Heart left ventricle (tissue), 16 donors: ENCODE results near the gene NOP53. TPM values are rescaled to one million over a fixed set of nuclear protein-coding genes. Genes with fewer than 3 reads are reported as not detected.
"Not testable (repeated sequence)": the region's sequence is repeated elsewhere in the genome, so short reads cannot be mapped to it uniquely, and the experiment has no call there.

Source experiments
- ATAC-seq, 4 donors: fragments of 200-7000 bp; cut with Tn5 transposase; one replicate each; pipeline ENCODE4 v1.9.1; 2020 to 2022; ENCODE audit warnings: moderate library complexity in 4 of 4, mild to moderate bottlenecking in 3 of 4, moderate number of reproducible peaks in 1 of 4
- DNase-seq, 5 donors: peaks; one replicate each; pipeline ENCODE4 v3.0.0-alpha.2; 2020
- H3K27ac ChIP-seq, 12 donors: fragments of 200-600 bp; sonication (generic) in 4 of 12; one replicate each; pipeline versions ENCODE4 v1.5.0 to v1.8.0; 2016 to 2022; ENCODE audit warnings: mild to moderate bottlenecking in 2 of 12
- H3K27me3 ChIP-seq, 9 donors: fragments of 200-600 bp; sonication (generic) in 2 of 9; one replicate each; pipeline versions ENCODE4 v1.5.1 to v1.8.0; 2016 to 2022; ENCODE audit warnings: mild to moderate bottlenecking in 3 of 9
- H3K36me3 ChIP-seq, 9 donors: fragments of 200-600 bp; sonication (generic) in 2 of 9; one replicate each; pipeline versions ENCODE4 v1.5.0 to v1.8.0; 2018 to 2022; ENCODE audit warnings: mild to moderate bottlenecking in 2 of 9
- H3K4me1 ChIP-seq, 12 donors: fragments of 200-600 bp; sonication (generic) in 4 of 12; one replicate each; pipeline versions ENCODE4 v1.5.0 to v1.8.0; 2016 to 2022; ENCODE audit warnings: mild to moderate bottlenecking in 3 of 12
- H3K4me3 ChIP-seq, 12 donors: fragments of 200-600 bp; sonication (generic) in 4 of 12; one replicate each; pipeline versions ENCODE4 v1.5.0 to v1.8.0; 2017 to 2022; ENCODE audit warnings: mild to moderate bottlenecking in 9 of 12, moderate library complexity in 4 of 12
- H3K9me3 ChIP-seq, 12 donors: fragments of 200-600 bp; sonication (generic) in 4 of 12; one replicate each; pipeline versions ENCODE4 v1.5.0 to v1.8.0; 2016 to 2022; ENCODE audit warnings: mild to moderate bottlenecking in 1 of 12
- POLR2A ChIP-seq, 2 donors: fragments of 450-650 bp; IDR thresholded peaks; one replicate each; pipeline ENCODE4 v1.6.1; 2017; ENCODE audit warnings: antibody characterized with exemption in 2 of 2, mild to moderate bottlenecking in 2 of 2, moderate library complexity in 2 of 2
- WGBS, 4 donors: extraction: QIAGEN DNeasy Blood & Tissue Kit in 2 of 4; methylation state at CpG; one replicate each; pipeline versions ENCODE4 v1.1.5 to v1.1.7; 2013 to 2018; 5-methylcytosine and 5-hydroxymethylcytosine counted together
- intact Hi-C, 10 donors: fragments of 100-400 bp; cut with DNase I; formaldehyde crosslinking; loops; one replicate each; pipeline versions ENCODE4 v1.11.1 to v1.14.2; 2022
- polyA plus RNA-seq, 2 donors: library from polyadenylated mRNA; stranded (reverse); fragments of 200-250 nt; gene quantifications; one replicate each; pipeline ENCODE4 v1.2.3, GENCODE V29; 2013
- total RNA-seq, 9 donors: library from RNA; depleted of rRNA in 2 of 9; stranded (reverse); fragments of >200 nt in 2 of 9; fragmentation: NEBNext Ultra II Directional in 3 of 9; extraction: Animal tissue kit (Norgen Biotek cat#: 25700) in 3 of 9; gene quantifications; one replicate each; pipeline versions ENCODE4 v1.1.0 to v1.2.4, GENCODE V29; 2016 to 2023
- TF ChIP-seq, protein P1 (sequence below), 12 donors: fragments of 200-600 bp; sonication (generic) in 4 of 12; IDR thresholded peaks; one replicate each; pipeline versions ENCODE4 v1.5.0 to v1.8.0; 2018 to 2022; ENCODE audit warnings: antibody characterized with exemption in 12 of 12, mild to moderate bottlenecking in 5 of 12
- donor health status: ischemic (EF 13 %, LVEDD 7.1; RV severe dilation, severe dysfunction).
- donor health status: healthy with polysubstance abuse.
- donor health status: DM: no; HTN: yes; CAD: no.
- donor health status: DM: no; HTN: no; CAD: no.
- donor health status: ischemic (EF 25% LVEDD 6.9; RV normal size, moderate dysfunction).
- donor health status: ischemic (EF 25% LVEDD 5.7; RV mildly dilated, moderate dysfunction).
- donor health status: healthy.
- donor health status: DM: yes; HTN: yes; CAD: no.
- donor health status: ischemic (EF 35%, LVEDD 5.7; RV mildly dilated, moderate dysfunction).
- donor health status: nonischemic (EF 11% LVEDD 7.7; RV severe dilation, severe dysfunction).
- donor health status: DM: yes; HTN: yes; CAD: no.
- donor health status: PGD.
- donor health status: ischemic (EF 29% LVEDD 5.4; RV normal size, mild dysfunction).
- donor health status: nonischemic (EF 23%, LVEDD 6.1; RV moderate dilation, normal function).

Gene NOP53
- total and polyA plus RNA-seq, 11 donors = 132 to 259 (median 172) TPM

DNA sequence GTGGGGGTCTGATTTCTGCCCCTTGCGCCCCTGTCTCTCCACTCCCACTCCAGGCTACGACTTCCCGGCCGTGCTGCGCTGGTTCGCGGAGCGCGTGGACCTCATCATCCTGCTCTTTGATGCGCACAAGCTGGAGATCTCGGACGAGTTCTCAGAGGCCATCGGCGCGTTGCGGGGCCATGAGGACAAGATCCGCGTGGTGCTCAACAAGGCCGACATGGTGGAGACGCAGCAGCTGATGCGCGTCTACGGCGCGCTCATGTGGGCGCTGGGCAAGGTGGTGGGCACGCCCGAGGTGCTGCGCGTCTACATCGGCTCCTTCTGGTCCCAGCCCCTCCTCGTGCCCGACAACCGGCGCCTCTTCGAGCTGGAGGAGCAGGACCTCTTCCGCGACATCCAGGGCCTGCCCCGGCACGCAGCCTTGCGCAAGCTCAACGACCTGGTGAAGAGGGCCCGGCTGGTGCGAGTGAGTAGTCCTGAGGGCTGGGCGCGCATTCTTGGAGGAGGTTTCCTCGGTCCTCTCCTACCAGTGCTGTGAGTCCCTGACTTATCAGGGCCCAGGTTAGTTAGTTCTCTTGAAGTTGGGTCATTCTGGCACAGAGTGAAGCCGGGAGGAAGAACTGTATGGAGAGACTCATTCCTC, 19.5 kb upstream of the NOP53 start:
- 76 to 86% (median 83%) methylated on average over 22 to 48 of the region's 48 CpGs for WGBS, 4 donors
- ATAC-seq (no peak), DNase-seq (no peak)
- Histone ChIP-seq H3K4me1 (peaks cover 0 to 87% (median 51%) of the 10 kb centered on the region in 12 donors), H3K27me3 (peaks cover 0 to 19% (median 0%) of the 10 kb centered on the region in 9 donors), H3K9me3 (no peaks in the 10 kb centered on the region), H3K36me3 (peaks cover 0 to 77% (median 24%) of the 10 kb centered on the region in 9 donors), H3K27ac (peak overlapping the region in 6 of 12 donors; percentile 13 to 85 (median 36)), H3K4me3 (no peak overlapping the region)
- intact Hi-C loops = no loop called here
- TF ChIP-seq POLR2A (IDR thresholded peaks at IDR 0.05) = no peak
- TF ChIP-seq, protein P1, sequence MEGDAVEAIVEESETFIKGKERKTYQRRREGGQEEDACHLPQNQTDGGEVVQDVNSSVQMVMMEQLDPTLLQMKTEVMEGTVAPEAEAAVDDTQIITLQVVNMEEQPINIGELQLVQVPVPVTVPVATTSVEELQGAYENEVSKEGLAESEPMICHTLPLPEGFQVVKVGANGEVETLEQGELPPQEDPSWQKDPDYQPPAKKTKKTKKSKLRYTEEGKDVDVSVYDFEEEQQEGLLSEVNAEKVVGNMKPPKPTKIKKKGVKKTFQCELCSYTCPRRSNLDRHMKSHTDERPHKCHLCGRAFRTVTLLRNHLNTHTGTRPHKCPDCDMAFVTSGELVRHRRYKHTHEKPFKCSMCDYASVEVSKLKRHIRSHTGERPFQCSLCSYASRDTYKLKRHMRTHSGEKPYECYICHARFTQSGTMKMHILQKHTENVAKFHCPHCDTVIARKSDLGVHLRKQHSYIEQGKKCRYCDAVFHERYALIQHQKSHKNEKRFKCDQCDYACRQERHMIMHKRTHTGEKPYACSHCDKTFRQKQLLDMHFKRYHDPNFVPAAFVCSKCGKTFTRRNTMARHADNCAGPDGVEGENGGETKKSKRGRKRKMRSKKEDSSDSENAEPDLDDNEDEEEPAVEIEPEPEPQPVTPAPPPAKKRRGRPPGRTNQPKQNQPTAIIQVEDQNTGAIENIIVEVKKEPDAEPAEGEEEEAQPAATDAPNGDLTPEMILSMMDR (IDR thresholded peaks at IDR 0.05) = no peak

DNA sequence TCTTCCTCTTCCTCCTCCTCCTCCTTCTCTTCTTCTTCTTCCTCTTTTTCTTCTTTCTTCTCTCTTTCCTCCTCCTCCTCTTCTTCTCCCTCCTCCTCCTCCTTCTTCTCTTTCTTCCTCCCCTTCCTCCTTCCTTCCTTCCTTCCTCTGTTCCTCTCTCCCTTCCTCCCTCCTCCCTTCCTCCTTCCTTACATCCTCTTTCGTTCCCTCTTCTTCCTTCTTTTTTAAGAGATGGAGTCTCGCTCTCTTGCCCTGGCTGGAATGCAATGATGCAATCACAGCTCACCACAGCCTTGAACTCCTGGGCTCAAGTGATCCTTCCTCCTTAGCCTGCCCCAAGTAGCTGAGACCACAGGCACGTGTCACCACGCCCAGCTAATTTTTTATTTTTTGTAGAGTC, 18.9 kb upstream of the NOP53 start:
- no peak for ATAC-seq
- Histone ChIP-seq H3K27me3 (peaks cover 0 to 19% (median 0%) of the 10 kb centered on the region in 9 donors), H3K27ac (peak overlapping the region in 8 of 12 donors; percentile 9 to 85 (median 24)), H3K9me3 (no peaks in the 10 kb centered on the region), H3K4me3 (no peak overlapping the region), H3K36me3 (peaks cover 0 to 78% (median 25%) of the 10 kb centered on the region in 9 donors), H3K4me1 (peaks cover 0 to 82% (median 51%) of the 10 kb centered on the region in 12 donors)
- DNase-seq = no peak
- intact Hi-C loops = no loop called here
- 68 to 74% (median 72%) methylated on average over 4 of the region's 4 CpGs for WGBS, 4 donors
- TF ChIP-seq, protein P1 (IDR thresholded peaks at IDR 0.05) = no peak
- TF ChIP-seq POLR2A (IDR thresholded peaks at IDR 0.05) = no peak

DNA sequence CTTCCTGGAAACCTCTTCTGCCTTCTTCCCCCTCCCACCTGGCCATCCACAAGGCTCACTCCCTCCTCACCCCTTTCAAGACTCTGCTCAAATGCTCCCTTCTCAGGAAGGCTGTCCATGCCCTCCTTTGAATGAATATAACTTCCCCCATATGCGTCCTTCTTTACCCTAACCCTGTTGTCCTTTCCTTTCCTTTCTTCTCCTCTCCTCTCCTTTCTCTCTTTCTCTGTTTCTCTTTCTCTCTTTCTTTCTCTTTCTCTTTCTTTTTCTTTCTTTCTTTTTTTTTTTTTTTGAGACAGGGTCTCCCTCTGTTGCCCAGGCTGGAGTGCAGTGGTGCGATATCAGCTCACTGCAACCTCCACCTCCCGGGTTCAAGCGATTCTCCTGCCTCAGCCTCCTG, 17.1 kb upstream of the NOP53 start:
- H3K4me3 ChIP-seq, H3K9me3 ChIP-seq, intact Hi-C loops, DNase-seq, ATAC-seq: not testable (repeated sequence)
- Histone ChIP-seq H3K27me3 (peaks cover 0 to 19% (median 0%) of the 10 kb centered on the region in 9 donors), H3K36me3 (peaks cover 0 to 82% (median 38%) of the 10 kb centered on the region in 9 donors), H3K4me1 (peaks cover 0 to 68% (median 42%) of the 10 kb centered on the region in 12 donors), H3K27ac (peak overlapping the region in 11 of 12 donors; percentile 59 to 92 (median 80))
- WGBS, 4 donors = 81 to 90% (median 86%) methylated on average over 4 of the region's 4 CpGs

DNA sequence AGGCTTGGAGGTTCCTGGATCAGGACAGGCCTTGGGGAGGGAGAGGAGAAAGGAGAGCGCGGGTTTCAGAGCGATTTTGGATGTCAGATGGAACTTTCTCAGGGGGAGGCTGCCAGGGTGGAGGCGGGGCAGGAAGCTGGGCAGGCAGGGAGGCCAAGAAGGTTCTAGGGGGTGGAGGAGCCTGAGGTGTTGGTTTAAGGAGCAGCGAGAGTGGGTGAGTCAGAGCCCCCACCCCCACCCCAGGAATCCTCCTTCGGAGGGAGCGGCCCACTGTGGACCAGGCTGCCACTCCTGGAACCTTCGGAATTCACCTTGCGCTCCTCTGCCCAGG, 15.9 kb upstream of the NOP53 start:
- 7 to 19% (median 13%) methylated on average over 9 of the region's 9 CpGs for WGBS, 4 donors
- peak in 4 of 5 donors; percentile 65 to 74 (median 73) for DNase-seq
- peak overlapping the region; percentile 59 to 92 (median 80) for H3K27ac ChIP-seq
- intact Hi-C loops = loop anchor here in 1 of 10 donors (1.0 kb wide), 1 partner anchor 10 kb away; no protein-coding TSS in a partner anchor
- H3K36me3 ChIP-seq = peaks cover 0 to 85% (median 42%) of the 10 kb centered on the region in 9 donors
- TF ChIP-seq, protein P1 (IDR thresholded peaks at IDR 0.05) = no peak
- TF ChIP-seq POLR2A (IDR thresholded peaks at IDR 0.05) = no peak
- H3K4me3 ChIP-seq = peak overlapping the region in 10 of 12 donors; percentile 6 to 43 (median 24)
- ATAC-seq = peak; percentile 64 to 85 (median 78)
- peaks cover 0 to 57% (median 34%) of the 10 kb centered on the region in 12 donors for H3K4me1 ChIP-seq
- H3K27me3 ChIP-seq = peaks cover 0 to 19% (median 0%) of the 10 kb centered on the region in 9 donors
- H3K9me3 ChIP-seq = no peaks in the 10 kb centered on the region
